NOMO-1 treated with DMSO at 0.1 percent for 48 hours (cell line): ENCODE data around the gene CIB4.
"Not testable (repeated sequence)": the region's sequence is repeated elsewhere in the genome, so short reads cannot be mapped to it uniquely, and the experiment has no call there.

Experiments used
- DNase-seq: peaks from one replicate; lab custom pipeline; 2025; ENCODE audit not compliant: unreplicated experiment; lab: John Stamatoyannopoulos, UW

Gene CIB4

GRCh38 chr2:26570083-26570430 lies 71.1 kb downstream of the CIB4 start:
- no peak for DNase-seq

- DNase-seq = no peak
Measured at GRCh38 chr2:26569216-26570082, 71.7 kb downstream of the CIB4 start.

GRCh38 chr2:26568076-26568890 lies 72.9 kb downstream of the CIB4 start:
- no peak for DNase-seq

GRCh38 chr2:26567534-26567933 lies 73.6 kb downstream of the CIB4 start:
- no peak for DNase-seq

GRCh38 chr2:26566731-26567130 lies 74.4 kb downstream of the CIB4 start:
- not testable (repeated sequence) for DNase-seq

GRCh38 chr2:26566081-26566375 lies 75.1 kb downstream of the CIB4 start:
- no peak for DNase-seq

DNA sequence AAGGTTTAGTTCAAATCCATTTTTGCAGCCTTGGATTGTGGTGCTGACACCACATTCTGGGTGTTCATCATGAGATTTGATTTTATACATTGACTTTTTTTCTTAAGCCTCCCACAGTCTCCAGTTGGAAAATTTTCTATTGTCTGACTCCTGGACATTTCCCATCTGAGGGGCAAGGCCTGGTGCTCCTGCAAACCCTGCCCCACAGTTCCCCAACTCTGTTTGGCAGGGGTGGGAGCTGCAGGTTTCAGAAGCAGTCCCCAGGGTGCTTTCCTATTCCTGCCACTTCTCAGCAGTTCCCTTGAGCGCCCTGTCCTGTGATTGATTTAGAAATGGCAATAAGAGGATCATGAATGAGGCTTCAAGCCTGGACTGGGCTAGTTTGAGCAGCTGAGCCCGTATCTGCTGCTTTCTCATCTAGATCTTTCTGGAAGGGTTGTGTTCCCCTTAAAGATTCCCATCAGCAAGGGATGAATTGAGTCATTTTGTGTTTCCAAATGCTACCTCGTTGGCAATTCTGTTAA lies 77.0 kb downstream of the CIB4 start:
- no peak for DNase-seq

GRCh38 chr2:26563686-26564085 lies 77.5 kb downstream of the CIB4 start:
- DNase-seq = no peak

DNA sequence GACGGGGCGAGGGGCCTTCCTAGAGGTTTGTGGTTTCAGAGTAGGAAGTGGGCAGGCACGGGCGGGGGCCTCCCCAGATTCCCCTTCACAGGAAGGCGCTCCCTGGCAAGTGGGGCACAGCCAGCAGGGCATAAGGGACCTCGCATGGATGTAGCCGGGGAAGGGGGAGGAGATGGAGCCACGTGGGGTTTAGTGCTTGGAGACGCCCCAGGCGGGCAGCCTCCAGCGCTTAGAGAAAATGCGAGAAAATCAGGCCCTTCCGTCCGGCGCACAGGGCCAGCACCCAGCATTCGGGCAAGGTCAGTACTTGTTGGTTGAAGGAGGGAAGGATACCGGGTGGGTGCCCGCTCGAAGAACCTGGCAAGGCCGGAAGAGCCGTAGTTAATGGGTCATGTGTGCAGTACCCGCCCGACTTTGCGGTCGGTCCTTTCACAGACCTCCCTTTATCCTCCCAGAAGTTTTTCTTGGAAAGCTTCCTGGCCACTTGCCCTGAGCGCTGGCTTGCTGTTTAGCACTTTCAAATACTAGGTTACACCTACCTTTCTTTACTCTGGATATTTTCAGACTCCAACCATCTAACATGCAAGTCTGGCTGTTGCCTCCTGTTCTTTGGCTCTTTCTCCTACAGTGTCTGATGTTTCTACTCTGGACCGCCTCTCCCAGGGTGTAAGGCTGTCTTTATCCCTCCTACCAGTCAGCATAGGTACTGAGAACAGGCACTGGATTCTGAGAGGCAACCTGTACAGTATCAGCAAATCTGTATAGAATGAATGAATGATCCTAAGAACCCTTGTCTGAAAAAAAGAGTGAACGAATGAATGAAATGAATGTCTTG lies 78.1 kb downstream of the CIB4 start:
- DNase-seq = no peak

- DNase-seq = peak; percentile 53
Measured at GRCh38 chr2:26561918-26562810, 79.0 kb downstream of the CIB4 start.

GRCh38 chr2:26561376-26561775 lies 79.8 kb downstream of the CIB4 start:
- DNase-seq = no peak

- no peak for DNase-seq
Measured at GRCh38 chr2:26560892-26561291, 80.3 kb downstream of the CIB4 start.

GRCh38 chr2:26559556-26559955 lies 81.6 kb downstream of the CIB4 start:
- no peak for DNase-seq

GRCh38 chr2:26559044-26559405 lies 82.1 kb downstream of the CIB4 start:
- no peak for DNase-seq

- no peak for DNase-seq
Measured at GRCh38 chr2:26558271-26559043, 82.7 kb downstream of the CIB4 start.

GRCh38 chr2:26557244-26557925 lies 83.8 kb downstream of the CIB4 start:
- no peak for DNase-seq

DNA sequence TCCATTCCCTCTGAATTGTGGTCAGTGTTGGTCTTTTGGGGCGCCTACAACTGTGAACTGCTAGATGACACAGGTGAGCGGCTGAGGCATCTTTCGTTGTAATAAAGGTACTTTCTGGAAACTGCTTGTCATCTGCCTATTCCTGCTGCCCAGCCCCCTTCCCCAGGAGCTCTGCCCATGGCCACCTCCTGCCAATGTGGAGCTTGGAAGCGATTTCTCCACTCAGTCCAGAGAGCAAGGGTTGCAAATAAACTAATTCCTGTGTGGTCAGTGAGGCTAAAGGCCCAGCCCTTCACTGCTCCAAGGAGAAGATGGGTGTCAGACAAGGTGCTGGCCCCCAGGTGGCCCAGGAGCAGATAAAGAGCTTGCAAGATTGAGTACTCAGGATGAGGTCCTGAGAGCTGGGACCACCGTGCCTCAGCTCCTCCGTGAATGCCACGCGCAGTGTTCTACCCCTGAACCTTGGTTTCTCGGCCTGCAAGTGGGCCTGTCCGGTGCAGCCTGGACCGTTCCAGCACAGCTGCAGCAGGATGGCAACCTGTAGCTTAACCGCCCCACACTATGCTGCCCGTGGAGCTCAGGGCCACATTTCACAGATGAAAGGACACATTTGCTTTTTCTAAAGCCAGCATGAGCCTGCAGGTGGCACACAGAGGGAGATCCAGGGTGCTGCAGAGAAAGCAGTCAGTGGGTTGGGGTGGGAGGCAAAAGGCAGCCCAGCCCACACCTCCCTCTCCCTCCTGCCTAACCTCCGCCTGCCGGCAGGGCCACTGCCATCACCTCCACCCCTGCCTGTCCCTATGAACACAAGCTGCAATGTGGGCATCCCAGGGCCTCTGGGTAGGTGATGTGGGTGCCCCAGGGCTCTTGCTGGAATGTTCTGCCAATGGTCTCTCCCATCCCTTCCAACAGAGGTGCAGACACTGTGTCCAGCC lies 84.6 kb downstream of the CIB4 start:
- DNase-seq = no peak
